HG02884 (cell line): ENCODE data around the gene C19orf67.
A peak's percentile ranks its signal among the peaks of the same experiment; 100 is the strongest.

ENCODE experiments used
- ATAC-seq: cut with Tn5 transposase; IDR thresholded peaks from one replicate; pipeline ENCODE4 v1.9.1; 2021; ENCODE audit warnings: mild to moderate bottlenecking, moderate library complexity; ENCODE audit not compliant: unreplicated experiment

C19orf67 gene

DNA sequence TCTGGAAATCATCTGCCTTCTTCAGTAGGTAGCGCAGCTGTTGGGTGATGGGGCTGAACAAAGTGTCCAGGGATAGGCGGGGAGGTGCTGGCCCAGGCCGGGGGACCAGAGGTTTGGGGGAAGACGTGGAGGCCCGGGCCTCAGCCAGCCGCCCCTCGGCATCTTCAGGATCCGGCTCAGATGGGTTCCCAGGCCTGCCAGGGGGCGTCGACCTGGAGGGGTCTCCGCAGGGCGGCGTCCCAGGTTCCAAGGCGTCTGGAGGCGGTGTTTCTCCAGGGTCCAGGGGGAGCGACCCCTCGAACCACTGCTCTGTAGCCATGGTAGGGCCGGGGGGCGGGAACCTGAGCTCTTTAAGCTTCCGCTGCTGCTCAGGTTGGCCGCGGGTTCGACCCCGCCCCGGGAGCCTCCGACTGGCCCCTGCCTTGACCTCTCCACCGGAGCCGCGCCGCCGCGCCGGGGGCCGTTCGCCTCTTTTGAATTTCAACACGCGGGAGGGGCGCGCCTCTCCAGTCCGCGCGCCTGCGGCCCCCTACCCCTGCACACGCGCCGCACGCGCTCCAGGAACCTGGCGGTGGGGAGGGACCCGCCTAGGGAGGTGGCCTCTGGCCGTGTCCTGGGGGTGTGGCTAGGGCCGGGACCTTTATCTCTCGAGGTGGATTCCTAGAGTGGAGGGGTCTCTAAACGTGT, at the start of gene C19orf67:
Gene C19orf67 (minus strand): TSS at position 475 of the 687 bp plus-strand sequence. CDS start 156 bp downstream, at position 319.
- ATAC-seq: no peak

DNA sequence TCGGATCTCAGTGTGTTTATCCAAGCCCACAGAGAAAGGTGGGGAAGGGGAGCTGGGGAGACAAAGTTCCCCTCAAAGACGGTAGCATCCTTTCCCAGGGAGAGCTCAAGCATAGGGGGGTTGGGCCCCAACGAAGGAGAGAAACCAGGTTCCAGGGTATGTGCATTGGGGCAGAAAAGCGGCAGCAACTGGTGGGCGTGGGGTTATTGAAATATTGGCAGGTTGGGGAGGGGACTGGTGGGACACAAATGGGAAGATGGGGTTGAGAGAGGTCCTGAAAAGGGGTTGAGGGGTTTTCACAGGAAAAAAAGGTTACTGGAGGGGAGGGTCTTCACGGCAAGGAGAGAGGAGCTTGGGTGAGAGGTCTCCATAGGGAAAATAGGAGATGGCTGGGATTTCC, 49.8 kb upstream of the C19orf67 start:
- ATAC-seq: no peak

DNA sequence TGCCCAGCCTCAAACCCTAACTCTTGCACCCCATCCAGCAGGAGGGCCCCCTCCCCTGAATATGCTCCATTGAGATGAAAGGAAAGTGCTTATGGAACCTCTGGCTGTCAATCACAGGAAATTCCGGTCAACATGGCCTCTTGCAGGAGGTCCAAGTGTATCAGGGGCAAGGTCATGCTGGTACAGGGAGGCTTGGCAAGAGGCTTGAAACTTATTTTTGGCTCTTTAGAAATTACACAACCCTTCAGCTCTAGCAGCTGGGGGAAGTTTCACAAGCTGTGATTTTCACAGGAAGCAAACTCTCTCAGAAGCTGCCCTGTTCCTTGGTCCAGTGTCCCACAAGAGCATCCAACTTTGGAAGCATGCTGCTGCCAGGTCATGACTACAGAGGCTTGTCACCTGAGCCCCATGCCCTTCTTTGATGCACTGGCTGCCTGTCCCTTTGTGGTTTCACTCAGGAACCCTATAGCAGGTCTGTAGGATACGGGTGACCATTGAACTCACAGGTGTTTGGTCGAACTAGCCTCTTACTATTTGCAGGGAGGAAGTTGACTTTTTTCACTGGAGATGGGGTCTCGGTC, 42.4 kb upstream of the C19orf67 start:
- ATAC-seq: no peak

DNA sequence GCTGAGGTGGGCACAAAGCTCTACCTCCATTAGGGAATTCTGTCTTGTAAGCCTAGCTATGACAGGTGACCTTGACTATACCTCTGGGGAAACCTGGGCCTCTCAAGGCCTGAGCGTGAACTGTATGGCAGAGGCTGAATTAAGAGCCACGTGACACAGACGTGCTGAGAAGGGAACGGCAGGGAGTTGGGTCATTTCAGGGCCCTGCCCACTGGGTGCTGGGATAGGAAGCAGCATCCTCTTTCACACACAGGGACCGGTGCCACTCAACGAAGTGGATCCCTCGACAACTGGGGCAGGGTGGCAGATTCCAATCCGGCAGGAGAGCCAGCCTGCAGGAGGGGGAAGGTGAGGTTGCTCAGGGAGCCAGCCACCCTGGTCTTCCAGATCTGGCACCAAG, 41.6 kb upstream of the C19orf67 start:
- no peak for ATAC-seq

DNA sequence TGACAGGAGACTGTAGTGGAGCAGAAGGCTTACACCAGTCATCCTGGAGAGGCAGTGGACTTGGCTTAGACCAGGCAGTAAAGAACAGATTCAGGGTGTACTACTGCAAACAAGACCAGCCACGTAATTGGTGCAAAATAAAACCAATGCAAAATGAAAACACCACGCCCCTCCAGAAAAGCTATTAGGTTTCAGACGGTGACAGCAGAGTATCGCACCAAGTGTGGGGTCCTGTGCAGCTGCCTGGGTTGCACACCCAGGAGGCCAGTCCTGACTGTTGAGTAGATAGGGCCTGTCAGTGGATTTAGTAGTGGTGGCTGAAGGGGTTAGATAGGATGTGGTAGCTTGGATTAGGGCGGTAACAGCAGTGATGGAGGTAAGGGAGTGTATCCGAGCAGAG, 37.3 kb upstream of the C19orf67 start:
- ATAC-seq: no peak

DNA sequence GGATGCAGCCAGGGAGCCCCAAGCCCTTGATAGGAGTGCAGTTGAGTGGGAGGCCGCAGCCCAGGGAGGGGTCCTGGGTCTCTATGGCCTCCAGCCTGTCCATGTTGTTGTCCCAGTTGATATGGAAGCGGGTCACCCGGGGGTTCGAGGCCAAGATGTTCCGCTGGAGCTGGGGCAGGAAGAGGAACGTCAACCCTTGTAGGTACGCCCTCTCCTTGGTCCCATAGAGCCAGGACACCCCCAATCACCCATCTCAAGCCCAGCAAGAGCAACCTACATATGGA, 34.9 kb upstream of the C19orf67 start:
- ATAC-seq: no peak

DNA sequence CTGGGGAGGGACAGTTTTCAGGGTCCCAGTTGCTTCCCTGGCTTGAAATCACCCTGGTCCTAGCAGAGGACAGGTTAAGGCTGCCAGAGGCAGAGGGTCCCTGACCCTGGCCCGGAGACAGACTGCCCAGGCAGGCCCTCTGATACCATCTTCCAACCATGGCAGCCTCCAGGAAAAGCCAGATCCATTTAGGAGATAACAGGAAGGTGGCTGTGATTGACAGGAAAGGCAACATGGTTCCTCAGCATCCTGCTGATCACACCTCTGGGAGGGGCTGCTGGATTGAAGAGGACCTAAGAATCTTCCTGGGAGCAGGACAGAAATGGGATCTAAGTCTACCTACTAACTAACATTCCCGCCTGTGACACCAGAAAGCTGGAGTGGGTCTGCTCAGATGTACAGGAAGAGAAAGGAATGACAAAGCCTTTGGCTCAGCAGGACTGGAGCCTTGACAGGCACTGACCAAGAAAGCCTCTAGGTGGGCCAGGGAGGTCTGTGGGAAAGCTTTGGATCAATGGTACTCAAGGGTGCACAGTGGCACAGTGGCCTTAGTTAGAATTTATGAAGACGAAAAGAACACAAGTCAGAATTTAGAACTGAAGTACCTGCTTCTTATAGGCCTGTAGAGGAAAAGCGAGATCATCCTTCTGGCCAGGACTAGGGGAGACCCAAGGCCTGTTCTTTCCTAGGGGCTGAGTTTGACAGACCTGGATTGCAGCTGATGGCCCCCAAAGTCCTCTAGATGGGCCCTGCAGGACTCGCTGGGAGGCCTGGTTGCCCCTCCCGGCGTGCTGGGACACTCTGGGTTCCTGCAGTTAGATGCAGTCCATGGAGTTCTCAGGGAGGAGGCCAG, 34.3 kb upstream of the C19orf67 start:
- no peak for ATAC-seq

DNA sequence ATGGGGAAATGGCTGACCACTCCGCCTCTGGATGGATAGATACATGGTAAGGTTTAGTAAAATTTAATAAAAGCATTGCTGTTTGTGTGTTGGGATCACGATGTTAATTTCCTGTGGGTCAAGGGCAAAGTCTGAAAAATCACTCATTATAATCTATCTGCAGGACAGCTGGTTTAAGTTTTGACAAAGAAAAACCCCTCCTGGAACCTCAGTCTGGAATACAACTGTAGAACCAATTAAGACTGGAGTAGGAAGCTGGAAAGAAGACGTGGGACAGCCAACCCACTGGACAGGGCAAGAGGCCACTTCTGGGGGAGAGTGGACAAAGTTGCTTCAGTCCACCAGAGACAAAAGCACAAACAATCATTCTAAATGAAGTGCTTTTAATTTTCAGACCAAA, 33.6 kb upstream of the C19orf67 start:
- ATAC-seq: no peak

DNA sequence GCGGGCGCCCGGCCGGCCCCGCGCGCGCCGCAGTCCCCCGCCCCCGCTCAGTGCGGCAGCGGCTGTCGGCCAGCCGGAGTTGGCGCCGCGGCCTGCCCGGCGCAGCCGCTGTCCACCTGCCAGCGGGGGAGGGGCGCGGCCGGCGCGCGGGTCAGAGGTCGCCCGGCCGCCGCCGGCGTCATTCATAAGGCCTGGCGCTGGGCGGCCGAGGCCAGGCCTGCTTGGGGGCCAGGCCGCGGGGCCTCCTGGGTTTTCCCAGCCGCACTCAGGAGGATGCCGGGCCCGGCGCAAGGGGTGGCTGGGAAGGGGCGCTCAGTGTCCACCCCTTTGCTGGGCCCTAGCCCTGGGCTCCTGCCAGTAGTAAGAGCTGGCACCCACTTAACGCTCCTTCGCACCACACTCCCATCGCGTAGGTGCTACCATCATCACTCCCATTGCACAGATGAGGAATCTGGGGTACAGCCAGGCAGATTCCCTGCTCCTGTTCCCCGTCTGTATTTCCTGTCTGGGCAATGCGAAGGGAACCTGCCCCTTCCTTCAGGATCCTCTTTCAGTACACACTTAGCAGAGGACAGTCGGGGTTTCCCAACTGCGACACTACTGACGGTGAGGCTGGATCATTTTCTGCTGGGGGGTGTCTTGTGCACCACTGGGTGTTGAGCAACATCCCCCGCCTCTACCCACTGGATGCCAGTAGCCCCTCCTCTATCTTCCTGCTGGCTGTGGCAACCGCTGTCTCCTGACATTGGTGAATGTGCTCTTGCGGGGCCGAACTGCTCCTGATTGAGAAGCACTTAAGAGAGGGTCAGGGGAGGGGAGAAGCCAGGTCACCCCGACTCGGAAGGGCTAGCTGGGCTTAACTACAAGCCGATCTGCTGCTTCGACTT, 32.8 kb upstream of the C19orf67 start:
- ATAC-seq: no peak

DNA sequence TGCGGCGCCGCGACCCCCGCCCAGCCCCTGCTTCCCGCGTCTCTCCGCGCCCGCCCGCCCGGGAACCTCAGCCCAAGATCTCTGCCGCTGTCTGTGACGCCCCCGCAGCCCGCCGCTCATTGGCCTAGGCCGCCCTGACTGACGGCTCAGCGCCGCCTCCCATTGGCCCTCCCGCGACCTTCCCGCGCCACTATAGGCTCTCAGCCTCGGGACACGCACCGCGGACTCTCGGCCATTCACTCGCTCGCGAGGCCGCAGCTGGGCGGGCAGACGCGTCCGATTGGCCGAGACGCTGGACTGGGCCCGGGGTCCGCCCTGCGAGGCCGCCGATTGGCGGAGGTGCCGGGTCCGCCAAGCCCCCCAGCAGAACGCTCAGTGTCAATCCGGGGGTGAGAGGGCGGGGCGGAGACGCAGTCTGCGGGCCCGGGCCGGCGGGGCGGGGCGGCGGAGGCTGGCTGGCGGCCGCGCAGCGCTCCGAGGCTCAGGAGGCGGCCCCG, 32.1 kb upstream of the C19orf67 start, which contains the start of gene PRKACA:
Gene PRKACA (minus strand): TSS at position 95 of the 497 bp plus-strand sequence. CDS start 215 bp downstream, outside the sequence.
- ATAC-seq: peak; percentile 91

DNA sequence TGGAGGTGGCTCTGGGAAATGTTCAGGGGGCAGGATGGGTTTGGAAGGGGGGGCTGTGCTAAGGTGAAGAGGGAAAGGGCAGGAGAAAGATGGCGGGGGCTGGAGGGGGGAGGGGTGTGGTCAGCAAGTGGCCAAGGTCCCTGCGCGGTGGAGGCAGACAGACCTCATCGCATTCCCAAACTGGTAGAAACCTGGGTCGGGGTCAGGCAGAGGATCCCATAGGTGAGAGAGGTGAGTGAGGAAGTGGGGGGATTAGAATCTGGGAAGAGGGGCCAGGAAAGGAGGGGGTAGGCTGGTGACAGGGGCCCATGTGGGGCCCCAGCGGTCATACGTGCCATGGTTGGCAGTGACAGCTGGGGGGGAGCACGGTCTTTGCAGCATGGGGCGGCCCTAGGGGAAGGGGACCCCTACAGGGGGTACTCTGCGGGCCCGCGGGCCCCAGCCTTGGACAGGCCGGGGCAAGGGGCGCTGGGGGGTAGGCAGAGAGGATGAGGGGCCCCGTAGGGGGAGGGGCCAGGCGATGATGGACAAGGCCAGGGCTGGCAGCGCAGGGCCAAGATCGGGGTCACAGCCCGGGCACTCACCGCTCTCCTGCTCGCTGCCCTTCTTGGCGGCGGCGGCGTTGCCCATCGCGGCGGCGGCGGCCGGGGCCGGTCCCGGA, 31.5 kb upstream of the C19orf67 start:
- no peak for ATAC-seq

DNA sequence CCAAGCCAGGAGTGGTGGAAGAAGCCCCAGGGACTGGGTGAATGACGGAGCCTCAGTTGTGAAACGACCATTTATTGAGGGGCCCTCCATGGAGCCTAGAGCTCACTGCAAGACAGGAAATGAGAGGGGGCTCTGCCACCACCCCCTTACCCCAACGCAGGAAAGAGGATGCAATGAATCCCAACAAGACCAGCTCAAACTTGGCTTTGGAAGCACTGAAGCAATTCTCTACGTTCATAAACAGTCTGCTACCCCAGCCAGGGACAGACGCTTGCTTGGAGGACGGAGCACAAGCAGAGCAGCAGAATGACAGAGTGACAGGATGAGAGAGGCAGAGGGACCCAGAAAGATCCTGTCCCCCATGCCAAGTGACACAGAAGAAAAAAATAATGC, 30.9 kb upstream of the C19orf67 start:
- ATAC-seq: no peak

DNA sequence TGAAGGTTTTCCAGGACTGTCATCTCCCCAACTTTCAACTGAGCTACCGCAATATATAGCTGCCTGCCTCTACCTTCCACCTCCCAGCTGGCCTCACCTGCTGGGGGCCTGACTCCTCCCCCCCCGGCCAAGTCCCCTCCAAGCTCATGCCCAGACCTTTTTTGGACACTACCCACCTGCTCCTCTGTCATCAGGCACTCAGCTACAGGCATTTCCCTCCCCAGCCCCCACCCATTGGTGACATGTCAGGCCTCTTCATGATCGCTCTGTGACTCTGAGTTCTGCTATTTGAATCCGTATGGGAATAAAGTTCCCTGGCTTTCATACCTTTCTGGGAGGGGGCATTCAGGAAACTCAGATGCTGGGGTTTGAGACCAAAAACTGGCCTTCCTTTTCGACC, 30.2 kb upstream of the C19orf67 start:
- no peak for ATAC-seq

DNA sequence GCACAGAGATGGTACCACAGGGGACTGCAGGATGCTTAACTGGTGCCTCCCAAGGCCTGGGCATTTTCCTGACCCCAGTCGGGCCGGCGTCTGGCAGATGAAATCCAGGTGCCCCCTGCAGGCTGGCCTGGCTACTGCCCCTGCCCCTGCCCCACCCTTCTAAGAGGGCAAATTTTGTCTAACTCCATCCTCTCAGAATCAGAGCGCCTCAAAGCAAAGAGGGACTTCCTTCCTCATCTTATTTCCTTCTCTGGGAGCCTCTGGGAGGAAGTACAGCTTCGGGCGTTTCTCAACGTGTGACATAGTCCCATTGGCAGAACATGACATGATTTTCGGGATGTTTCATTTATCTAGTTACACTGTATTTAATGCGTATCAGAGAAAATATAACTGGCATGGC, 29.3 kb upstream of the C19orf67 start:
- no peak for ATAC-seq

DNA sequence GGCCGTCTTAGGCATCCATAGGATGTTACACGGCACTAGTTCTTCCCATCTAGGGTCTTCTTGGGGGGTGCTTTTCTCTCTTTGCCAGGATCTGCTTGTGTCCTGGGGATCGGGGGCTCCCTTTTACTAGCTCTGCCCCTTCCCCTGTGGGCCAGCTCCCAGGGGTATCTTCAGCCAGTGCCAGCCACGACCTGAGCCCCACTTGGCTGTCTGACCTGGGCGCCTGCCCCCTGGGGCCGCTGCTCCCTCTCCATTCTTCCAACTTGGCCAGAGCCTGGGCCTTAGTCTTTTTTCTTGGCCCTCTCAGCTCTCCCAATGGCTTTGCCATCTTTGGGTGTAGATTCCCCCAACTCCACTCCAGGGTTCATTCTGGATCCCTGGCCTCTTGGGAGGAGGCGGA, 28.9 kb upstream of the C19orf67 start:
- ATAC-seq: no peak

DNA sequence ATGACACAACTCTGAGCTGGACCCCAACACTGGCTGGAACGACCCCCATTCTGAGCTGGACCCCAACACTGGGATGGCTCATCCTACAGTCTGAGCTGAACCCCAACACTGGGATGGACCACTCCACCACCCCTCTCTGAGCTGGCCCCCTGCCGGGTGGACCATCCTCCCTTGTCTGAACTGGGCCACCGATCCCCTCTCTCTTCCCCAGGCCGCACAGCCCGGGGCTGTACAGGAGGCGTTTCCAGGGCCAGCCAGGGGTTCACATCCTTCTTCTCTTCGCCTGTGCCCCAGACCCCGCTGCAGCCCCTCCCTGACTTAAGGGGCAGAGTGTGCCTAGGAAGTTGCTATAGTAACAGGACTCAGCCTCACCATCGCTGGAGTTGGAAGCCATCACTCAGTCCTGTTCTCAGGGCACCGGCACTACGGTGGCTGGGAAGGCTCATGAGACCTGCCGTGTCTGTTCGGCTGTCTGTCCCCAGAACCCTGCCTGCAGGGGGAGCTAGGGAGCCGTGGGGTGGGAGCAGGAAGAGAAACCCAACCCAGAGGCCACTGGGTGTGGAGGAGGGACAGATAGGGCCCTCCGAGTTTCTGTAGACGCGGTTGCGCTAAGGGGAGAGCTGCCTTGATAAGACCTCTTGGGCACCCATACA, 28.3 kb upstream of the C19orf67 start:
- ATAC-seq: no peak

DNA sequence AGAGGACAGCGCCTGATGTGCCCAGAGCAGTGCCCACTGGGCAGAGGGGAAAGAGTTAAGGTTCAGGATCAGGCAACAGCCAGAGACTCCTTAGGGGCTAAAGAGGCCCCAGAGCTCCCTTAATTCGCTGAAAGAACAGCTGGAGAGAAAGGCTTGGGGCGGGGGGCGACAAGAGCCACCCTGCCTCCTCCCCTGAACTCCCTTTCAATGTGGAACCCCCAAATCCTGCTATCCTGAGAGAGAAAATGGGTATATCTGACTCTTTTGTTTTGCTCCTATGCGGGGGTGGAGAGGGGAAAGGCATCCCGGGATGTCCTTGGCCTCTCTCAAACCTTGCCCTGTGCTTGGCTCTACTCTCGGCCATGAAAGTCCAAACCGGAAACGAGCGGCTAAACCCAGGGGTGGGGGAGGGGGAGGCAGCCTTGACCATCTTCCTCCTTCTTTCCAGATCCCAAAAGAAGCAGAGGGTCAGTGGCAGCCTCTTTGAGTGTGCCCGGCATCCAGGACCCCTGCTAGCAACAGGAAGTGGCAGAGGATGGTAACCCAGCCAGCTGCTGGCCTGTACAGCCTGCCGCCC, 27.3 kb upstream of the C19orf67 start:
- no peak for ATAC-seq

DNA sequence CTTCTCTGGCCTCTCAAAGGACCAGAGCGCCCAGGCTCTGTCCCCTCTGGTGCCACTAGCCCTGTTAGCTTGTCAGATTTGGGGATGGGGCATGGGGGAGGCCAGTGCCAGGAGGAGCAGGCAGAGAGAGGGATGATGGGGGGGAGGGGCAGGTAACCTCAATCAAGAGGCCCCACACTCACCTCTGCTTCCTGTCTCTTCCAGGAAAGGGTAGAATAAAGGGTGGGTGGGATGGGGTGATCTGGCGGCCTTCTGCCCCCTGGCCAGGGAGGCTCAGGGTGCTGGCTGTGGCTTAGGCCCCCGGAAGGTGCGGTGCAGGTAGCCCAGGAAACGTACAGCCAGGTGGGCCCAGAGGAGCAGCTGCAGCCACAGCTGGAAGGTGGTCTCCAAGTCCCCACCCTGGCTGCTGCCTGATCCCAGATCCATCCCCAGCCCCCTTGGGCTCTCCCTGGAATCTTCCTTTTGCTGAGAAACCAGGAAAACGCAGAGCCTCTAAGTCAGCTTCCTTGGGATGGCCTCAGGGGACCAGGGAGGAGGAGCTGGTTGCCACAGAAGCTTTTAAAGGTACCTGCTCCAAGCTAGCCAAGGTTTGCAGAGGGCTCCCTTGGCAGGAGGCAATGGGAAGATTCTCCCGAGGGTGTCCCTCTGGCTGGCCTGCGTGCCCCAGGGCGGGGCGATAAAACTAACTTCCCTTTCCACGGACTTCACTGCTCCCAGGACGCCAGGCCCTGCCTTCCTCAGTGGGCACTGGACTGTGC, 26.6 kb upstream of the C19orf67 start:
- ATAC-seq: no peak

DNA sequence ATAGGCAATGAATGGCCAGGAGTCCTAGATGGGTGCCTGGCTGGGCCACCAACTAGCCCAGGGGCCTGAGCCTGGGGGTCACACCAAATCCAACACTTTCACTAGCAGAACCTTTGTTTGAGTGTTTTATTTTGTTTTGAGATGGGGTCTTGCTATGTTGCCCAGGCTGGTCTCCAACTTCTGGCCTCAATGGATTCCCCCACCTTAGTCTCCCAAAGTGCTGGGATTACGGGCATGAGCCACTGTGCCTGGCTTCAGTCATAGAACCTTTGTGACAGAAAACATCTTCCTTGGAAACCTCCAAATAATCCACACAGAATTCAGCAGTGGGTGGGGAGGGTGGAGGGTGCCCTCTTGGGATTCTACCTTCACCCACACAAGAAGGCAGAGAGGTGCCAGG, 25.9 kb upstream of the C19orf67 start:
- no peak for ATAC-seq
